Mesenchymal stem cell (in vitro differentiated cells and primary cell): Measurements from ENCODE around the gene TSPO2.

ENCODE experiments used
- DNase-seq: peaks from one replicate; pipeline ENCODE4 v3.0.0-alpha.2; 2013
- H2AFZ ChIP-seq: one replicate; pipeline ENCODE4 v1.6.1; 2013; ENCODE audit warnings: low read depth, mild to moderate bottlenecking, control low read depth, inconsistent platforms, low read length, moderate library complexity
- H2AK5ac ChIP-seq: 2 replicates; pipeline ENCODE4 v1.6.1; 2013; ENCODE audit warnings: low read length, moderate library complexity, mild to moderate bottlenecking, inconsistent platforms; ENCODE audit not compliant: severe bottlenecking
- H2BK120ac ChIP-seq: one replicate; pipeline ENCODE4 v1.6.1; 2013; ENCODE audit warnings: low read depth, mild to moderate bottlenecking, inconsistent platforms, low read length, moderate library complexity
- H2BK12ac ChIP-seq, 2 experiments: one replicate each; pipeline ENCODE4 v1.6.1; 2013; ENCODE audit warnings: inconsistent platforms in 2 of 2, low read length in 2 of 2, mild to moderate bottlenecking in 2 of 2, moderate library complexity in 2 of 2, control low read depth in 1 of 2
- H2BK15ac ChIP-seq: one replicate; pipeline ENCODE4 v1.6.1; 2013; ENCODE audit warnings: mild to moderate bottlenecking, low read depth, inconsistent platforms; ENCODE audit not compliant: poor library complexity, severe bottlenecking
- H2BK5ac ChIP-seq: 2 replicates; pipeline ENCODE4 v1.6.1; 2013; ENCODE audit warnings: low read depth, mild to moderate bottlenecking, low read length, control low read depth, inconsistent platforms; ENCODE audit not compliant: poor library complexity, severe bottlenecking
- H3K14ac ChIP-seq, 2 experiments: one replicate each; pipeline ENCODE4 v1.6.1; 2013; ENCODE audit warnings: inconsistent platforms in 2 of 2, low read length in 2 of 2, control low read depth in 1 of 2, mild to moderate bottlenecking in 1 of 2, moderate library complexity in 1 of 2
- H3K18ac ChIP-seq, 2 experiments: one replicate each; pipeline ENCODE4 v1.6.1; 2013; ENCODE audit warnings: inconsistent platforms in 2 of 2, low read length in 2 of 2, control low read depth in 1 of 2, low read depth in 1 of 2, mild to moderate bottlenecking in 1 of 2
- H3K23ac ChIP-seq, 2 experiments: one replicate each; pipeline ENCODE4 v1.6.1; 2013; ENCODE audit warnings: inconsistent platforms in 2 of 2, low read length in 2 of 2, mild to moderate bottlenecking in 2 of 2, moderate library complexity in 2 of 2, control low read depth in 1 of 2
- H3K27ac ChIP-seq: 2 replicates; pipeline ENCODE4 v1.5.1; 2013; ENCODE audit warnings: mild to moderate bottlenecking, moderate library complexity, low read length, control low read depth, inconsistent platforms; ENCODE audit not compliant: poor library complexity, severe bottlenecking
- H3K27me3 ChIP-seq, 2 experiments: 2 replicates each; pipeline versions ENCODE4 v1.6.1 to v1.7.0; 2013; ENCODE audit warnings: low read length in 2 of 2, mild to moderate bottlenecking in 2 of 2, moderate library complexity in 2 of 2, control low read depth in 1 of 2, inconsistent platforms in 1 of 2; ENCODE audit not compliant: control insufficient read depth in 1 of 2, insufficient read depth in 1 of 2
- H3K36me3 ChIP-seq, 2 experiments: 2 replicates each; pipeline versions ENCODE4 v1.6.1 to v1.7.0; 2013; ENCODE audit warnings: low read length in 2 of 2, control low read depth in 1 of 2, inconsistent platforms in 1 of 2, low read depth in 1 of 2, mild to moderate bottlenecking in 1 of 2; ENCODE audit not compliant: insufficient read depth in 2 of 2, control insufficient read depth in 1 of 2
- H3K4ac ChIP-seq, 2 experiments: one replicate each; pipeline ENCODE4 v1.6.1; 2013; ENCODE audit warnings: inconsistent platforms in 2 of 2, low read length in 2 of 2, mild to moderate bottlenecking in 2 of 2, moderate library complexity in 2 of 2, control low read depth in 1 of 2, low read depth in 1 of 2
- H3K4me1 ChIP-seq: 2 replicates; pipeline ENCODE4 v1.6.1; 2013; ENCODE audit warnings: low read depth, low read length, control low read depth; ENCODE audit not compliant: control insufficient read depth, insufficient read depth
- H3K4me2 ChIP-seq: 2 replicates; pipeline ENCODE4 v1.6.1; 2013; ENCODE audit warnings: low read length, mild to moderate bottlenecking, inconsistent platforms; ENCODE audit not compliant: poor library complexity, severe bottlenecking
- H3K4me3 ChIP-seq, 2 experiments: 2 replicates each; pipeline versions ENCODE4 v1.5.1 to v1.7.0; 2013; ENCODE audit warnings: low read length in 2 of 2, mild to moderate bottlenecking in 2 of 2, control low read depth in 1 of 2, low read depth in 1 of 2; ENCODE audit not compliant: insufficient read depth in 1 of 2
- H3K79me1 ChIP-seq: replicated peaks from 2 replicates; pipeline ENCODE4 v1.6.1; 2013; ENCODE audit warnings: mild to moderate bottlenecking, control low read depth, low read length, inconsistent platforms; ENCODE audit not compliant: poor library complexity, severe bottlenecking
- H3K9ac ChIP-seq: 2 replicates; pipeline ENCODE4 v1.7.0; 2013; ENCODE audit warnings: mild to moderate bottlenecking, low read length, moderate library complexity
- H3K9me3 ChIP-seq: 2 replicates; pipeline ENCODE4 v1.7.0; 2013; ENCODE audit warnings: mild to moderate bottlenecking, low read length; ENCODE audit not compliant: control insufficient read depth
- H4K8ac ChIP-seq: one replicate; pipeline ENCODE4 v1.6.1; 2013; ENCODE audit warnings: inconsistent platforms, mild to moderate bottlenecking, low read length, moderate library complexity
- H4K91ac ChIP-seq: one replicate; pipeline ENCODE4 v1.6.1; 2013; ENCODE audit warnings: mild to moderate bottlenecking, low read length, inconsistent platforms
- WGBS: methylation state at CpG from one replicate; pipeline ENCODE4 v1.1.7; 2013; ENCODE audit warnings: mixed read lengths; 5-methylcytosine and 5-hydroxymethylcytosine counted together

TSPO2 gene

GRCh38 chr6:41036601-41037000 is 5.7 kb upstream of the TSPO2 start:
- Histone ChIP-seq H2BK120ac (no peak overlapping the region), H3K9me3 (no peaks in the 10 kb centered on the region), H2BK12ac (no peak overlapping the region), H4K91ac (no peak overlapping the region), H3K79me1 (no peaks in the 10 kb centered on the region), H2BK5ac (no peak overlapping the region), H3K36me3 (no peaks in the 10 kb centered on the region), H3K14ac (no peak overlapping the region), H4K8ac (no peak overlapping the region), H3K4ac (no peak overlapping the region), H3K9ac (no peak overlapping the region), H3K23ac (no peak overlapping the region), H2AK5ac (peak overlapping the region; percentile 15), H2BK15ac (no peak overlapping the region), H3K27me3 (peaks cover 0 to 23% of the 10 kb centered on the region in 2 experiments), H3K18ac (no peak overlapping the region), H2AFZ (no peak overlapping the region), H3K4me2 (no peak overlapping the region), H3K4me1 (peaks cover 30% of the 10 kb centered on the region), H3K4me3 (no peak overlapping the region), H3K27ac (no peak overlapping the region)
- no peak for DNase-seq
- 81% methylated on average over 2 of the region's 2 CpGs for WGBS

GRCh38 chr6:41037107-41037900 is 5.0 kb upstream of the TSPO2 start:
- Histone ChIP-seq H3K36me3 (no peaks in the 10 kb centered on the region), H2BK120ac (no peak overlapping the region), H3K23ac (no peak overlapping the region), H3K9me3 (no peaks in the 10 kb centered on the region), H4K91ac (no peak overlapping the region), H3K4me2 (no peak overlapping the region), H3K4ac (no peak overlapping the region), H2AK5ac (peak overlapping the region; percentile 64), H3K79me1 (no peaks in the 10 kb centered on the region), H4K8ac (no peak overlapping the region), H3K27ac (no peak overlapping the region), H3K9ac (no peak overlapping the region), H2BK15ac (no peak overlapping the region), H3K4me1 (peaks cover 30% of the 10 kb centered on the region), H2AFZ (no peak overlapping the region), H2BK12ac (no peak overlapping the region), H3K14ac (no peak overlapping the region), H2BK5ac (no peak overlapping the region), H3K18ac (no peak overlapping the region), H3K4me3 (no peak overlapping the region), H3K27me3 (peaks cover 0 to 17% of the 10 kb centered on the region in 2 experiments)
- DNase-seq = no peak
- whole genome bisulfite sequencing = 82% methylated on average over 13 of the region's 13 CpGs

- DNase-seq = no peak
- Histone ChIP-seq H3K27me3 (peaks cover 0 to 17% of the 10 kb centered on the region in 2 experiments), H3K9ac (no peak overlapping the region), H2AFZ (no peak overlapping the region), H3K4me2 (no peak overlapping the region), H4K8ac (no peak overlapping the region), H2BK12ac (no peak overlapping the region), H3K23ac (no peak overlapping the region), H3K36me3 (no peaks in the 10 kb centered on the region), H2BK15ac (no peak overlapping the region), H3K9me3 (no peaks in the 10 kb centered on the region), H3K4me1 (peaks cover 35% of the 10 kb centered on the region), H2AK5ac (peak overlapping the region; percentile 41), H3K79me1 (no peaks in the 10 kb centered on the region), H2BK120ac (no peak overlapping the region), H3K27ac (no peak overlapping the region), H3K4me3 (no peak overlapping the region), H2BK5ac (no peak overlapping the region), H4K91ac (no peak overlapping the region), H3K18ac (no peak overlapping the region), H3K14ac (no peak overlapping the region), H3K4ac (no peak overlapping the region)
- WGBS = 88% methylated on average over 3 of the region's 3 CpGs
Observed at GRCh38 chr6:41038205-41038604, 4.1 kb upstream of the TSPO2 start.

GRCh38 chr6:41039060-41039998 is 2.9 kb upstream of the TSPO2 start, which contains the start of gene UNC5CL:
UNC5CL (minus strand) TSS chr6:41039221; CDS start chr6:41035074, 4,147 bp downstream.
- Histone ChIP-seq H3K27ac (peak within 1 kb of the TSS; percentile 93), H4K8ac (no peak within 1 kb of the TSS), H3K9ac (no peak within 1 kb of the TSS), H3K4me1 (peaks cover 35% of the 10 kb centered on the region), H3K27me3 (peaks cover 0 to 17% of the 10 kb centered on the region in 2 experiments), H2BK120ac (no peak within 1 kb of the TSS), H2BK5ac (peak within 1 kb of the TSS; percentile 1), H2BK15ac (no peak within 1 kb of the TSS), H3K4ac (no peak within 1 kb of the TSS), H2AK5ac (peak within 1 kb of the TSS; percentile 95), H3K79me1 (no peaks in the 10 kb centered on the region), H3K4me3 (no peak within 1 kb of the TSS), H4K91ac (no peak within 1 kb of the TSS), H3K18ac (no peak within 1 kb of the TSS), H3K36me3 (no peaks in the 10 kb centered on the region), H2AFZ (no peak within 1 kb of the TSS), H3K4me2 (no peak within 1 kb of the TSS), H3K9me3 (no peaks in the 10 kb centered on the region), H3K23ac (no peak within 1 kb of the TSS), H3K14ac (no peak within 1 kb of the TSS), H2BK12ac (no peak within 1 kb of the TSS)
- WGBS = 76% methylated on average over 10 of the region's 10 CpGs
- peak; percentile 23 for DNase-seq
